ENCODE data around the gene ZNFX1.

The ZNFX1 gene

GRCh38 chr20:49252556-49253350 lies 25.1 kb downstream of the ZNFX1 start:
- no peak overlapping the region for H3K4me3 ChIP-seq
- peaks cover 99 to 100% (median 99%) of the 10 kb centered on the region in 3 donors for H3K36me3 ChIP-seq
- intact Hi-C loops (cut with DNase I; ENCODE audit: low total_unique reads), result no loop called here
- H3K27me3 ChIP-seq, result no peaks in the 10 kb centered on the region
- no peaks in the 10 kb centered on the region for H3K9me3 ChIP-seq
- no peak for TF ChIP-seq CTCF (IDR thresholded peaks at IDR 0.05)
- no peak for DNase-seq
- H3K4me1 ChIP-seq, result no peaks in the 10 kb centered on the region
- no peak overlapping the region for H3K27ac ChIP-seq

GRCh38 chr20:49248879-49249665 lies 28.8 kb downstream of the ZNFX1 start:
- Histone ChIP-seq H3K36me3 (peaks cover 87 to 100% (median 98%) of the 10 kb centered on the region in 3 donors), H3K9me3 (no peaks in the 10 kb centered on the region), H3K27me3 (no peaks in the 10 kb centered on the region), H3K27ac (no peak overlapping the region), H3K4me1 (no peaks in the 10 kb centered on the region), H3K4me3 (no peak overlapping the region)
- intact Hi-C loops (cut with DNase I; ENCODE audit: low total_unique reads), result no loop called here
- TF ChIP-seq CTCF (IDR thresholded peaks at IDR 0.05), result no peak
- DNase-seq, result no peak

- Histone ChIP-seq H3K9me3 (no peaks in the 10 kb centered on the region), H3K4me3 (no peak overlapping the region), H3K4me1 (no peaks in the 10 kb centered on the region), H3K27me3 (no peaks in the 10 kb centered on the region), H3K27ac (no peak overlapping the region), H3K36me3 (peaks cover 87 to 100% (median 98%) of the 10 kb centered on the region in 3 donors)
- DNase-seq, result no peak
- intact Hi-C loops (cut with DNase I; ENCODE audit: low total_unique reads), result no loop called here
- no peak for TF ChIP-seq CTCF (IDR thresholded peaks at IDR 0.05)
These were observed 29.6 kb downstream of the ZNFX1 start for GRCh38 chr20:49248301-49248700.

GRCh38 chr20:49247792-49248191 lies 30.1 kb downstream of the ZNFX1 start:
- no peak overlapping the region for H3K27ac ChIP-seq
- peaks cover 87 to 100% (median 98%) of the 10 kb centered on the region in 3 donors for H3K36me3 ChIP-seq
- DNase-seq, result no peak
- H3K27me3 ChIP-seq, result no peaks in the 10 kb centered on the region
- no peak overlapping the region for H3K4me3 ChIP-seq
- intact Hi-C loops (cut with DNase I; ENCODE audit: low total_unique reads), result no loop called here
- no peaks in the 10 kb centered on the region for H3K4me1 ChIP-seq
- no peaks in the 10 kb centered on the region for H3K9me3 ChIP-seq
- no peak for TF ChIP-seq CTCF (IDR thresholded peaks at IDR 0.05)

- Histone ChIP-seq H3K9me3 (no peaks in the 10 kb centered on the region), H3K4me3 (no peak overlapping the region), H3K27me3 (no peaks in the 10 kb centered on the region), H3K4me1 (no peaks in the 10 kb centered on the region), H3K27ac (no peak overlapping the region), H3K36me3 (peaks cover 86 to 100% (median 98%) of the 10 kb centered on the region in 3 donors)
- intact Hi-C loops (cut with DNase I; ENCODE audit: low total_unique reads), result no loop called here
- no peak for DNase-seq
- no peak for TF ChIP-seq CTCF (IDR thresholded peaks at IDR 0.05)
These were observed 30.6 kb downstream of the ZNFX1 start for GRCh38 chr20:49247169-49247723.
